NCI-H2081 treated with DMSO at 0.1 percent for 48 hours (cell line): Measurements from ENCODE around the gene KIF20A.
A peak's percentile ranks its signal among the peaks of the same experiment; 100 is the strongest.
"Not testable (repeated sequence)": the region's sequence is repeated elsewhere in the genome, so short reads cannot be mapped to it uniquely, and the experiment has no call there.

Source experiments
- DNase-seq: peaks from one replicate; lab custom pipeline; 2025; lab: John Stamatoyannopoulos, UW

Gene KIF20A

GRCh38 chr5:138186002-138186447 lies 7.1 kb downstream of the KIF20A start:
- no peak for DNase-seq

DNA sequence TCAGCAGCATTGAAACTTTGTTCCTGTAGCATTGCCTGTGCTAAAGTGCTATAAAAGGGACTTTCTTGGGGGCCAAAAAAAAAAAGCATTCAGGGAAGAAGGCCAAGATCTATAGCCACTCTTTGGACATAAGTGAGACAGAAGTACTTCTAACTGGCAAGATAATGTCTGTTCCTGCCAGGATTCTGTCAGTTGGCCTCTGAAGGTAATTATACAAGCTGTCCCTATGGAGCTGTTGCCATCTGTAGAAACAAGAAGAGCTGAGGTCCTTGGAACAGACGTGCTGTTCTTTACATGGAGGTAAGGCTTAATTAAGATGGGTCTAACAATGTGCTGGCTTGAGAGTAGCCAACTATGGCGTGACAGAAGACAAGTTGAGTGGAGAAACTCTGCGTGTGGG lies 9.7 kb downstream of the KIF20A start:
- DNase-seq, result no peak

DNA sequence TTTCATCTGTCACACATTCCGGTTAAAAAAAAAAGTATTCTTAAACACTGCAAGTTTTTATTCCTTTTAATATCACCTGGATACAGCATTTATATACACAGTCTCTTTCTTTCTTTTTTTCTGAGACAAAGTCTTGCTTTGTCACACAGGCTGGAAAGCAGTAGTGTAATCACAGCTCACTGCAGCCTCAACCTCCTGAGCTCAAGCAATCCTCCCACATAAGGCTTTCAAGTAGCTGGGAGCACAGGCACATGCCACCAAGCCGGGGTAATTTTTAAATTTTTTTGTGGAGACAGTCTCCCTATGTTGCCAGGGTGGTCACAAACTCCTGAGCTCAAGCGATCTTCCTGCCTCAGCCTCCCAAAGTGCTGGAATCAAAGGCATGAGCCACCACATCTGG lies 13.9 kb downstream of the KIF20A start:
- DNase-seq, result no peak

GRCh38 chr5:138193859-138194258 lies 14.9 kb downstream of the KIF20A start:
- DNase-seq, result not testable (repeated sequence)

DNA sequence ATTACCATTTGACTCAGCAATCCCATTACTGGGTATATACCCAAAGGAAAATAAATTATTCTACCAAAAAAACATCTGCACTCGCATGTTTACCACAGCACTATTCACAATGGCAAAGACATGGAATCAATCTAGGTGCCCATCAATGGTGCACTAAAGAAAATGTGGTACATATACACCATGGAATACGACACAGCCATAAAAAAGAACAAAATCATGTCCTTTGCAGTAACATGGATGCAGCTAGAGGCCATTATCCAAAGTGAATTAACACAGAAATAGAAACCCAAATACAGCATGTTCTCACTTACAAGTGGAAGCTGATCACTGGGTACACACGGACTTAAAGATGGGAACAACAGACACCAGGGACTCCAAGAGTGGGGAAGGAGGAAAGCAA lies 32.1 kb downstream of the KIF20A start:
- no peak for DNase-seq

- no peak for DNase-seq
Measured at GRCh38 chr5:138212828-138213160, 33.9 kb downstream of the KIF20A start.

DNA sequence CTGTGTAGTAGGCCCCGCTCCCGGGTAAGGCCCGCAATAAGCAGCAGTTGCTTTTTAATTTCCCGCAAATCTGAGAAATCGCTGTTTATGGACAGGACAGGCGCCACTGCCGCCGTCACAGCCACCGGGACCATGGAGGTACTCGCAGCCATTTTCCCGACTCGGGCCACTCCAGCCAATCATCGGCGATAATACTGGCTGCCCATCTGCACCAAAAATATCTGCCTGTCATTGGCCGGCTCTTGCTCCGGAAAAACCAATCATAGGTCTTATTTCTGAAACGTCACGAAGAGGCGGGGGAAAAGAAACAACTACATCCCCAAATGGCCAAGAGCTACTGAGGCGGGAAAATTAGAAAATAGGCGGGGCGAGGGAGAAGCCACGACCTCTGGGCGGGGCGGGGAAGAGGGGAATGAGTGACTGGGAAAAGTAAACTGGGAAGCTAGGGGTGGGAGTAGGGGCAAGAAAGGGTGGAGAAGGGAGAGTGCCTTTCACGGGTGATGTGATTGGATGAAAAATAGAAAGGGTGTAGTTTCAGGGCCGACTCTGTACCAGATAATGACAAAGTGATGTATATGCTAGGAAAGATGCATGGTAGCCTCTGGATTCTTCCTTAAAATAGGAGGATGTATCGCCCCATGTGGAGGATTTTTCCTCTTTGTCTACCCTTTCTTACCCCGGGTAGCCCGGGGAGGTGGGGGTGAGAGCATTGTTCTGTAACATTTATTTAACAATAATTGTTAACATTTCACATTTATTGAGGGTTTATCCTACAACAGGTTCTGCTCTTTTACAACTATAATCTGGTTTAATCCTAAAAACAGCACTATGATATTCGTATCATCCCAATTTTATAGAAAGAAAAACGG lies 34.5 kb downstream of the KIF20A start, which contains the start of gene CDC23:
CDC23 (minus strand) TSS at position 163 of the 869 bp plus-strand sequence; CDS start at position 152, 11 bp downstream.
- peak; percentile 92 for DNase-seq

DNA sequence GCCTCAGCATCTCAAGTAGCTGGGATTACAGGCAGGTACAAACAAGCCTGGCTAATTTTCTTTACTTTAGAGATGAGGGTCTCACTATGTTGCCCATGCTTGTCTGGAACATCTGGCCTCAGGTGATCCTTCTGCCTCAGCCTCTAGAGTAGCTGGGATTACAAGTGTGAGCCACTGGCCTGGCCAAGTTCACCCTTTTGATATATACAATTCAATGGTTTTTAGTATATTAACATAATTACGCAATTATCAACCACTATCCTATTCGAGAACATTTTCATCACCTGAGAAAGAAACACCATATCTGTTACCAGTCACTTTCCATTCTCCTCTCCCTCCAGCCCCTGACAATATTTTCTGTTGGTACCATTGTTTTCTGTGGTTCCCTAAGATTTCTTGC lies 37.9 kb downstream of the KIF20A start:
- DNase-seq, result no peak

- no peak for DNase-seq
Measured at GRCh38 chr5:138223532-138223931, 44.6 kb downstream of the KIF20A start.

GRCh38 chr5:138224712-138225111 lies 45.8 kb downstream of the KIF20A start:
- DNase-seq, result no peak

- no peak for DNase-seq
Measured at GRCh38 chr5:138226910-138227309, 48.0 kb downstream of the KIF20A start.

DNA sequence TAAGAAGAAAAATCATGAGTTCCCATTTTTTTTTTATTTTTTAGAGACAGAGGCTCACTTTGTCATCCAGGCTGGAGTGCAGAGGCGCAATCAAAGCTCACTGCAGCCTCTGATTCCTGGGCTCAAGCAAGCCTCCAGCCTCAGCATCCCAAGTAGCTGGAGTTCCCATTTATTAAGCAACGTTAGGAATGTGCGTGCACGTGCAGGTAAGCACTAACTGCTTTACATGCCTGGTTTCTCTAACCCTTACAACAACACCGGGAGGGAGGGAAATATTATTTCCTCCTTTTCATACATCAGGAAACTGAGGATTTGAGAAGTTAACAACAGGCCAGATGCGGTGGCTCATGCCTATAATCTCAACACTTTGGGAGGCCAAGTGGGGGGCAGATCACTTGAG lies 50.5 kb downstream of the KIF20A start:
- no peak for DNase-seq

DNA sequence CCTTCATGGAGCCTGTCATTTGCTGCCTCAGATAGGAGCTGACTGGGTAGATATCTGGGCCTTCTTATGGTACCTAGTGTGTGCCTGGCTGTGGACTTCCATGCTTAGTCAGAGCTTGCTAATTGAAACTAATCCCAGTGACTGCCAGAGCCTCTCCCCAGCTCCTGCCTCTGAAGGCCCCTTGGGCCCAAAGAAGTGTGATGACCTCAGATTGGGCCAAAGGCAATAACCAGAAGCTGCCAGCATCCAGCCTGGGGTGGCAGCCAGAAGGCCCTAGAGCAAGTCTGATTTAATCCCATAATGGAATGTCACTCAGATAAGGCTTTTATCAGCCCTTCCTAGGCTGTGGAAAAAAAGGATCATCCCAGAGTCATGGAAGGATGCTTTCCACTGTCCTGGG lies 51.3 kb downstream of the KIF20A start:
- no peak for DNase-seq

GRCh38 chr5:138230981-138231589 lies 52.2 kb downstream of the KIF20A start:
- no peak for DNase-seq

- DNase-seq, result no peak
Measured at GRCh38 chr5:138233280-138233679, 54.4 kb downstream of the KIF20A start.

- DNase-seq, result no peak
Measured at GRCh38 chr5:138234651-138235050, 55.7 kb downstream of the KIF20A start.
